ENCODE data around the gene COL6A2. TPM values are rescaled to one million over a fixed set of nuclear protein-coding genes. Genes with fewer than 3 reads are reported as not detected.
A peak's percentile ranks its signal among the peaks of the same experiment; 100 is the strongest.

The COL6A2 gene
- total RNA-seq, 1 donor from 2014 or later, result 227 TPM

- no peak for DNase-seq
Measured at GRCh38 chr21:46157396-46157986, 59.6 kb downstream of the COL6A2 start.

GRCh38 chr21:46157987-46158451 is 60.1 kb downstream of the COL6A2 start:
- intact Hi-C loops (cut with DNase I), result no loop called here
- no peaks in the 10 kb centered on the region for H3K27me3 ChIP-seq (ENCODE audit: low read depth)
- H3K36me3 ChIP-seq, result no peaks in the 10 kb centered on the region
- H3K4me3 ChIP-seq, result no peak overlapping the region
- no peaks in the 10 kb centered on the region for H3K9me3 ChIP-seq
- H3K4me1 ChIP-seq, result peaks cover 8% of the 10 kb centered on the region
- ATAC-seq (no peak), DNase-seq (no peak)
- H3K27ac ChIP-seq, result no peak overlapping the region
- no peak for TF ChIP-seq CTCF (IDR thresholded peaks at IDR 0.05)

More at GRCh38 chr21:46157396-46157986, 59.6 kb downstream of the COL6A2 start:
- no peaks in the 10 kb centered on the region for H3K9me3 ChIP-seq
- no peak overlapping the region for H3K4me3 ChIP-seq
- H3K4me1 ChIP-seq, result peaks cover 11% of the 10 kb centered on the region
- no peak for ATAC-seq
- no peaks in the 10 kb centered on the region for H3K27me3 ChIP-seq (ENCODE audit: low read depth)
- intact Hi-C loops (cut with DNase I), result no loop called here
- no peaks in the 10 kb centered on the region for H3K36me3 ChIP-seq
- H3K27ac ChIP-seq, result no peak overlapping the region
- no peak for TF ChIP-seq CTCF (IDR thresholded peaks at IDR 0.05)

GRCh38 chr21:46158666-46159300 is 60.9 kb downstream of the COL6A2 start:
- intact Hi-C loops (cut with DNase I), result no loop called here
- H3K4me1 ChIP-seq, result no peaks in the 10 kb centered on the region
- no peaks in the 10 kb centered on the region for H3K36me3 ChIP-seq
- TF ChIP-seq CTCF (IDR thresholded peaks at IDR 0.05), result no peak
- no peaks in the 10 kb centered on the region for H3K9me3 ChIP-seq
- H3K4me3 ChIP-seq, result no peak overlapping the region
- no peak for DNase-seq
- H3K27ac ChIP-seq, result no peak overlapping the region
- no peak for ATAC-seq
- H3K27me3 ChIP-seq (ENCODE audit: low read depth), result no peaks in the 10 kb centered on the region

GRCh38 chr21:46159390-46159789 is 61.5 kb downstream of the COL6A2 start:
- Histone ChIP-seq H3K36me3 (no peaks in the 10 kb centered on the region), H3K4me3 (no peak overlapping the region), H3K4me1 (no peaks in the 10 kb centered on the region), H3K9me3 (no peaks in the 10 kb centered on the region), H3K27ac (no peak overlapping the region), H3K27me3 (ENCODE audit: low read depth) (no peaks in the 10 kb centered on the region)
- ATAC-seq (no peak), DNase-seq (no peak)
- TF ChIP-seq CTCF (IDR thresholded peaks at IDR 0.05), result no peak
- intact Hi-C loops (cut with DNase I), result no loop called here

GRCh38 chr21:46159841-46160656 is 62.1 kb downstream of the COL6A2 start:
- H3K27ac ChIP-seq, result no peak overlapping the region
- H3K4me1 ChIP-seq, result no peaks in the 10 kb centered on the region
- ATAC-seq, result no peak
- H3K36me3 ChIP-seq, result no peaks in the 10 kb centered on the region
- H3K4me3 ChIP-seq, result no peak overlapping the region
- H3K9me3 ChIP-seq, result no peaks in the 10 kb centered on the region
- no peak for TF ChIP-seq CTCF (IDR thresholded peaks at IDR 0.05)
- intact Hi-C loops (cut with DNase I), result no loop called here
- no peaks in the 10 kb centered on the region for H3K27me3 ChIP-seq (ENCODE audit: low read depth)
- DNase-seq, result peak; percentile 42
